Esophagus squamous epithelium (tissue), 4 donors: ENCODE measurements around the gene UBE2D1.

Experiments used
- POLR2A ChIP-seq, 4 donors: fragments of 450-650 bp; IDR thresholded peaks; one replicate each; pipeline ENCODE4 v1.6.1; 2017; ENCODE audit warnings: antibody characterized with exemption in 4 of 4, mild to moderate bottlenecking in 4 of 4, moderate library complexity in 3 of 4
- TF ChIP-seq, protein P1 (sequence below), 6 experiments: fragments of 450-650 bp in 4 of 6; fragments of 200-600 bp in 2 of 6; sonication (generic) in 2 of 6; IDR thresholded peaks; one replicate each; pipeline ENCODE4 v1.5.1; 2016 to 2019; ENCODE audit warnings: antibody characterized with exemption in 6 of 6, mild to moderate bottlenecking in 4 of 6, moderate library complexity in 4 of 6

DNA sequence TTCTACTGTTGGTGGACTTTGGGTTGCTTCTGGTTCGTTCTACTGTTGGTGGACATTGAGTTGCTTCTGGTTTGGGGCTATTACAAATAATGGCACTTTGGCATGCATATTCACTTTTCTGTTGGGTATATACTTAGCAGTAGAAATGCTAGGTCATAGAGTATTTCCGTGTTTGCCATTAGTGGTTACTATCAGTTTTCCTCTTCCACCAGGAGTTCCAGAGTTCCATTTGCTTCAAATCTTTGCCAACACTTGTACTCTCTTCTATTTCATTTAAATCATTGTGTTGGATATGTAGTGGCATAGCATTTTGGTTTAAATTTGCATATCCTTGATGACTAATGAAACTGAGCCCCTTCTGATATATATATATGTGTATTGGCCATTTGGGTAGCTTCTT, 15.2 kb downstream of the UBE2D1 start:
- TF ChIP-seq, protein P1, sequence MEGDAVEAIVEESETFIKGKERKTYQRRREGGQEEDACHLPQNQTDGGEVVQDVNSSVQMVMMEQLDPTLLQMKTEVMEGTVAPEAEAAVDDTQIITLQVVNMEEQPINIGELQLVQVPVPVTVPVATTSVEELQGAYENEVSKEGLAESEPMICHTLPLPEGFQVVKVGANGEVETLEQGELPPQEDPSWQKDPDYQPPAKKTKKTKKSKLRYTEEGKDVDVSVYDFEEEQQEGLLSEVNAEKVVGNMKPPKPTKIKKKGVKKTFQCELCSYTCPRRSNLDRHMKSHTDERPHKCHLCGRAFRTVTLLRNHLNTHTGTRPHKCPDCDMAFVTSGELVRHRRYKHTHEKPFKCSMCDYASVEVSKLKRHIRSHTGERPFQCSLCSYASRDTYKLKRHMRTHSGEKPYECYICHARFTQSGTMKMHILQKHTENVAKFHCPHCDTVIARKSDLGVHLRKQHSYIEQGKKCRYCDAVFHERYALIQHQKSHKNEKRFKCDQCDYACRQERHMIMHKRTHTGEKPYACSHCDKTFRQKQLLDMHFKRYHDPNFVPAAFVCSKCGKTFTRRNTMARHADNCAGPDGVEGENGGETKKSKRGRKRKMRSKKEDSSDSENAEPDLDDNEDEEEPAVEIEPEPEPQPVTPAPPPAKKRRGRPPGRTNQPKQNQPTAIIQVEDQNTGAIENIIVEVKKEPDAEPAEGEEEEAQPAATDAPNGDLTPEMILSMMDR (IDR thresholded peaks at IDR 0.05) = no peak
- no peak for TF ChIP-seq POLR2A (IDR thresholded peaks at IDR 0.05)
